H1 (cell line): Measurements from ENCODE around the gene HSD11B1L. TPM values are rescaled to one million over a fixed set of nuclear protein-coding genes. Genes with fewer than 3 reads are reported as not detected.

ENCODE experiments used
- ASH2L ChIP-seq: fragments of 200-600, 300-600 bp; sonication (generic); IDR thresholded peaks from one replicate; pipeline ENCODE4 v1.7.1; 2017; ENCODE audit warnings: low read length
- polyA plus RNA-seq, 7 experiments: library from polyadenylated mRNA; depleted of rRNA in 3 of 7; stranded (reverse) in 5 of 7; unstranded in 2 of 7; fragments of >200 nt in 5 of 7; fragments of 200-250 nt in 2 of 7; gene quantifications; 1 replicate in 5 of 7; 2 replicates in 1 of 7; 4 replicates in 1 of 7; pipeline versions ENCODE4 v1.2.1 to v1.2.3, GENCODE V29; 2011 to 2013; ENCODE audit warnings: missing spikeins in 2 of 7, mixed read lengths in 2 of 7
- total RNA-seq: library from RNA; stranded (reverse); fragmentation: NEBNext Ultra II Directional; extraction: Animal tissue kit (Norgen Biotek cat#: 25700); gene quantifications from 2 replicates; pipeline ENCODE4 v1.2.1, GENCODE V29; 2021

The HSD11B1L gene
- total and polyA plus RNA-seq, 2 of the 8 experiments (the other 6 are each of a cell fraction or from before 2014, with no cell fraction given) = 8.2 to 20.6 TPM

DNA sequence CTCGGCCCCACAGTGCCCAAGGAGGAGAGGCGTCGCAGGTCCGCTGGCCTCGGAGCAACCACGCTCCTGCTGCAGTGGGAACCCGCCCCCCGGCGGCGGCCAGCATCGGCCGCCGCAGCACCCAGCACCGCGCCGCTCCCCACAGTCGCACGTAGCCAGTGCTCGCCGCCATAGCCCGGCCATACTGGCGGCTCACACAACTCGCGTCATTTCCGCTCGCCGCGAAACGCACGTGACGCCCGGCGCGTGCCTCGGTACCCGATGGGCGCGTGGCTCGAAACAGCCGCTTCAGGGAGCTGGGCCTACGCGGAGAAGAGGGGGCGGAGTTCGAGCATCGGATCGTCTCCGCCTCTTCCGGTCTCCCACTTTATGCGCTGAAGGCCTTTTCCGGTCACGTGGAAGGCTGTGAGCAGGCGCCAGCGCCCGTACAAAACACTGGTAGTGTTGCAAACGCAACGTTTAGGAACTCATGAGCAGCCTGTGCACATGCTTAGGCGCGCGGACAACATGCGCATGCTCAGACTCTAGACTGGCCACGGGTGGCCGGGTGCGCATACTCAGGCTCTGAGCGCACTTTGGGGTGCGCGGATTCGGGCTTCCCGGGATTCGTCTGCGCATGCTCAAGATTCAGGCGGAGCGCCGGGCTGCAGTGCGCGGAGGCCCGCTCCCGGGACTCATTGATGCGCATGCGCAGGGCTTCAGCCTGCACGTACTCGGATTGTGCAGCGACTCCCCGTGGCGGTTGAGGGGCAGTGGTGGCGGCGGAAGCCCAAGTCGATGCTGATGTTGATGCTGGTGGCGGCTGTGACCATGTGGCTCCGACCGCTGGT is 39.3 kb downstream of the HSD11B1L start, which contains the start of the genes CATSPERD and LONP1 (continued):
- peak; percentile 7 for TF ChIP-seq ASH2L
